Forelimb muscle (tissue), 1 donor: ENCODE measurements around the gene AQP10. TPM values are rescaled to one million over a fixed set of nuclear protein-coding genes. Genes with fewer than 3 reads are reported as not detected.
A peak's percentile ranks its signal among the peaks of the same experiment; 100 is the strongest.
"Not testable (repeated sequence)": the region's sequence is repeated elsewhere in the genome, so short reads cannot be mapped to it uniquely, and the experiment has no call there.

Experiments
- DNase-seq: peaks from one replicate; pipeline ENCODE4 v3.0.0-alpha.2; 2013; ENCODE audit warnings: low read depth
- polyA plus RNA-seq: library from polyadenylated mRNA; unstranded; fragments of 120-200 nt; gene quantifications from one replicate; pipeline ENCODE4 v1.2.1, GENCODE V29; 2013; ENCODE audit not compliant: insufficient read length

Gene AQP10
- polyA plus RNA-seq: not detected

- no peak for DNase-seq
Measured at GRCh38 chr1:154320882-154321608, at the start of gene AQP10. TSS of gene AQP10 (plus strand) at chr1:154321093. CDS start at chr1:154321156, 63 bp downstream.

GRCh38 chr1:154272217-154272998 lies 48.5 kb upstream of the AQP10 start, which contains the start of gene HAX1:
TSS of gene HAX1 (plus strand) at chr1:154272629. CDS start at chr1:154272724, 95 bp downstream.
- DNase-seq: peak; percentile 96

GRCh38 chr1:154272999-154273563 lies 47.8 kb upstream of the AQP10 start:
- DNase-seq: no peak

- DNase-seq: no peak
Measured at GRCh38 chr1:154276797-154277196, 44.1 kb upstream of the AQP10 start.

- DNase-seq: not testable (repeated sequence)
Measured at GRCh38 chr1:154287591-154287990, 33.3 kb upstream of the AQP10 start.

- DNase-seq: no peak
Measured at GRCh38 chr1:154288661-154289060, 32.2 kb upstream of the AQP10 start.

GRCh38 chr1:154290921-154291320 lies 30.0 kb upstream of the AQP10 start:
- no peak for DNase-seq

- no peak for DNase-seq
Measured at GRCh38 chr1:154295408-154296235, 25.3 kb upstream of the AQP10 start.

- no peak for DNase-seq
Measured at GRCh38 chr1:154301582-154301981, 19.3 kb upstream of the AQP10 start.

- DNase-seq: no peak
Measured at GRCh38 chr1:154304664-154305337, 16.1 kb upstream of the AQP10 start.

GRCh38 chr1:154306151-154306550 lies 14.7 kb upstream of the AQP10 start:
- no peak for DNase-seq

GRCh38 chr1:154307670-154308270 lies 13.1 kb upstream of the AQP10 start:
- DNase-seq: not testable (repeated sequence)

- not testable (repeated sequence) for DNase-seq
Measured at GRCh38 chr1:154309136-154309535, 11.8 kb upstream of the AQP10 start.

- not testable (repeated sequence) for DNase-seq
Measured at GRCh38 chr1:154312229-154313065, 8.4 kb upstream of the AQP10 start.

- DNase-seq: no peak
Measured at GRCh38 chr1:154313066-154313356, 7.9 kb upstream of the AQP10 start.

GRCh38 chr1:154314226-154314625 lies 6.7 kb upstream of the AQP10 start:
- not testable (repeated sequence) for DNase-seq

- no peak for DNase-seq
Measured at GRCh38 chr1:154316704-154317103, 4.2 kb upstream of the AQP10 start.

GRCh38 chr1:154318386-154318785 lies 2.5 kb upstream of the AQP10 start:
- DNase-seq: no peak

- not testable (repeated sequence) for DNase-seq
Measured at GRCh38 chr1:154321609-154321934, 679 bp downstream of the AQP10 start.

- DNase-seq: no peak
Measured at GRCh38 chr1:154323493-154323892, 2.6 kb downstream of the AQP10 start.
